HepG2 (cell line): ENCODE results near the gene ZNF804B. TPM values are rescaled to one million over a fixed set of nuclear protein-coding genes. Genes with fewer than 3 reads are reported as not detected.

Source experiments
- AKNA ChIP-seq: sonication (generic); formaldehyde crosslinking; IDR thresholded peaks from 2 replicates; pipeline ENCODE4 v1.4.0; 2020; ENCODE audit warnings: missing genetic modification reagents, borderline replicate concordance
- CEBPG ChIP-seq: IDR thresholded peaks from 2 replicates; pipeline ENCODE4 v1.6.1; 2016
- MZF1 ChIP-seq: sonication (generic); formaldehyde crosslinking; IDR thresholded peaks from 2 replicates; pipeline ENCODE4 v1.8.1; 2023; ENCODE audit warnings: mild to moderate bottlenecking, missing genetic modification reagents, borderline replicate concordance
- POGK ChIP-seq: sonication (generic); formaldehyde crosslinking; conservative IDR thresholded peaks from 2 replicates; pipeline ENCODE4 v1.8.0; 2022; ENCODE audit warnings: mild to moderate bottlenecking, moderate library complexity, missing genetic modification reagents
- SRSF4 ChIP-seq: fragments of 200-400 bp; formaldehyde crosslinking; IDR thresholded peaks from one replicate; pipeline ENCODE4 v1.6.1; 2018; ENCODE audit warnings: mild to moderate bottlenecking, low read depth, low read length, moderate library complexity; ENCODE audit not compliant: poor library complexity, severe bottlenecking
- TBX3 ChIP-seq: fragments of 450-650 bp; IDR thresholded peaks from 2 replicates; pipeline ENCODE4 v1.6.1; 2017; ENCODE audit warnings: antibody characterized with exemption, mild to moderate bottlenecking, inconsistent platforms, borderline replicate concordance
- YEATS4 ChIP-seq: sonication (generic); formaldehyde crosslinking; IDR thresholded peaks from 2 replicates; pipeline ENCODE4 v1.4.0; 2020; ENCODE audit warnings: missing genetic modification reagents, borderline replicate concordance
- ZNF276 ChIP-seq: sonication (generic); formaldehyde crosslinking; IDR thresholded peaks from 2 replicates; pipeline ENCODE4 v1.4.0; 2020; ENCODE audit warnings: mild to moderate bottlenecking, low read depth, missing genetic modification reagents
- polyA plus RNA-seq, 8 experiments: library from polyadenylated mRNA; depleted of rRNA in 3 of 8; stranded (reverse) in 7 of 8; unstranded in 1 of 8; fragments of >200 nt; fragmentation: Illumina TruSeq in 4 of 8; extraction: Trizol in 4 of 8; gene quantifications; 2 replicates each; pipeline versions ENCODE4 v1.2.1 to v1.2.3, GENCODE V29; 2011 to 2016; ENCODE audit warnings: low read depth in 4 of 8, missing spikeins in 1 of 8, mixed read lengths in 1 of 8; ENCODE audit not compliant: insufficient read depth in 1 of 8
- total RNA-seq, 5 experiments: library from RNA; depleted of rRNA; stranded (reverse); fragments of >200 nt; fragmentation: Illumina TruSeq; extraction: Trizol; gene quantifications; 2 replicates each; pipeline ENCODE4 v1.2.3, GENCODE V29; 2016; ENCODE audit warnings: low read depth in 1 of 5
- TF ChIP-seq, protein P1 (sequence below): sonication (generic); formaldehyde crosslinking; IDR thresholded peaks from 2 replicates; pipeline ENCODE4 v1.5.0; 2020; ENCODE audit warnings: missing genetic modification reagents
- TF ChIP-seq, protein P2 (sequence below): sonication (generic); formaldehyde crosslinking; IDR thresholded peaks from 2 replicates; pipeline ENCODE4 v1.5.0; 2020; ENCODE audit warnings: mild to moderate bottlenecking, missing genetic modification reagents, borderline replicate concordance

Gene ZNF804B
- total and polyA plus RNA-seq, 2 of the 13 experiments (the other 11 are each of a cell fraction or from before 2014, with no cell fraction given) = not detected

DNA sequence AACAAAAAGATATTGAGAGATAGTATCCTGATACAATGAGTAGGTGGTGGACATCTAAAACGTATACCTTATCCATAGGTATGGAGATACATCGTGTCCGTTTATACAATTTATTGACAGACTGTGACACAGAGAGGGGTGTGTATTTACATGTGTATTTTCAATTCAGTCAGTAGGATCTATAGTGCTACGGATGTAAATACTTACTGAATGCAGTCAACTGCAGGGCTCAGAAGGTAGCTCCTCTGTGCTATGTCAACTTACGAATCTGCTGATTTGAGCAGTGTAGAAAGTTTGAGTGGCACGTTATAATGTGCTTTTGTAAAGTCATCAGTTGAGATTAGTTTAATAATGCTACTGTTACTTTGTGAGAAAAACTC, 626 bp downstream of the ZNF804B start (continued):
- TF ChIP-seq POGK (CRISPR knock-in tag) (no peak), YEATS4 (no peak), SRSF4 (no peak), MZF1 (CRISPR knock-in tag) (no peak), CEBPG (CRISPR knock-in tag) (no peak), AKNA (CRISPR knock-in tag) (no peak), ZNF276 (CRISPR knock-in tag) (no peak), TBX3 (no peak)
- TF ChIP-seq, protein P1, sequence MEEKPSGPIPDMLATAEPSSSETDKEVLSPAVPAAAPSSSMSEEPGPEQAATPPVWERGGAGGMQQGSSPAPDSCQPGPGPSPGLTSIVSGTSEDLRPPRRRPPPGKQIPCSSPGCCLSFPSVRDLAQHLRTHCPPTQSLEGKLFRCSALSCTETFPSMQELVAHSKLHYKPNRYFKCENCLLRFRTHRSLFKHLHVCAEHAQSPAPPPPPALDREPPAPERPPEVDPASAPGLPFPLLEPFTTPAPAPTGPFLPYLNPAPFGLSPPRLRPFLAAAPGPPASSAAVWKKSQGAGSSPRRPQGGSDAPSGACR (CRISPR knock-in tag) = no peak
- TF ChIP-seq, protein P2, sequence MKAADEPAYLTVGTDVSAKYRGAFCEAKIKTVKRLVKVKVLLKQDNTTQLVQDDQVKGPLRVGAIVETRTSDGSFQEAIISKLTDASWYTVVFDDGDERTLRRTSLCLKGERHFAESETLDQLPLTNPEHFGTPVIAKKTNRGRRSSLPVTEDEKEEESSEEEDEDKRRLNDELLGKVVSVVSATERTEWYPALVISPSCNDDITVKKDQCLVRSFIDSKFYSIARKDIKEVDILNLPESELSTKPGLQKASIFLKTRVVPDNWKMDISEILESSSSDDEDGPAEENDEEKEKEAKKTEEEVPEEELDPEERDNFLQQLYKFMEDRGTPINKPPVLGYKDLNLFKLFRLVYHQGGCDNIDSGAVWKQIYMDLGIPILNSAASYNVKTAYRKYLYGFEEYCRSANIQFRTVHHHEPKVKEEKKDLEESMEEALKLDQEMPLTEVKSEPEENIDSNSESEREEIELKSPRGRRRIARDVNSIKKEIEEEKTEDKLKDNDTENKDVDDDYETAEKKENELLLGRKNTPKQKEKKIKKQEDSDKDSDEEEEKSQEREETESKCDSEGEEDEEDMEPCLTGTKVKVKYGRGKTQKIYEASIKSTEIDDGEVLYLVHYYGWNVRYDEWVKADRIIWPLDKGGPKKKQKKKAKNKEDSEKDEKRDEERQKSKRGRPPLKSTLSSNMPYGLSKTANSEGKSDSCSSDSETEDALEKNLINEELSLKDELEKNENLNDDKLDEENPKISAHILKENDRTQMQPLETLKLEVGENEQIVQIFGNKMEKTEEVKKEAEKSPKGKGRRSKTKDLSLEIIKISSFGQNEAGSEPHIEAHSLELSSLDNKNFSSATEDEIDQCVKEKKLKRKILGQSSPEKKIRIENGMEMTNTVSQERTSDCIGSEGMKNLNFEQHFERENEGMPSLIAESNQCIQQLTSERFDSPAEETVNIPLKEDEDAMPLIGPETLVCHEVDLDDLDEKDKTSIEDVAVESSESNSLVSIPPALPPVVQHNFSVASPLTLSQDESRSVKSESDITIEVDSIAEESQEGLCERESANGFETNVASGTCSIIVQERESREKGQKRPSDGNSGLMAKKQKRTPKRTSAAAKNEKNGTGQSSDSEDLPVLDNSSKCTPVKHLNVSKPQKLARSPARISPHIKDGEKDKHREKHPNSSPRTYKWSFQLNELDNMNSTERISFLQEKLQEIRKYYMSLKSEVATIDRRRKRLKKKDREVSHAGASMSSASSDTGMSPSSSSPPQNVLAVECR (CRISPR knock-in tag) = no peak
